ENCODE measurements around the gene RIPK1.
A peak's percentile ranks its signal among the peaks of the same experiment; 100 is the strongest.
"Not testable (repeated sequence)": the region's sequence is repeated elsewhere in the genome, so short reads cannot be mapped to it uniquely, and the experiment has no call there.

Gene RIPK1

DNA sequence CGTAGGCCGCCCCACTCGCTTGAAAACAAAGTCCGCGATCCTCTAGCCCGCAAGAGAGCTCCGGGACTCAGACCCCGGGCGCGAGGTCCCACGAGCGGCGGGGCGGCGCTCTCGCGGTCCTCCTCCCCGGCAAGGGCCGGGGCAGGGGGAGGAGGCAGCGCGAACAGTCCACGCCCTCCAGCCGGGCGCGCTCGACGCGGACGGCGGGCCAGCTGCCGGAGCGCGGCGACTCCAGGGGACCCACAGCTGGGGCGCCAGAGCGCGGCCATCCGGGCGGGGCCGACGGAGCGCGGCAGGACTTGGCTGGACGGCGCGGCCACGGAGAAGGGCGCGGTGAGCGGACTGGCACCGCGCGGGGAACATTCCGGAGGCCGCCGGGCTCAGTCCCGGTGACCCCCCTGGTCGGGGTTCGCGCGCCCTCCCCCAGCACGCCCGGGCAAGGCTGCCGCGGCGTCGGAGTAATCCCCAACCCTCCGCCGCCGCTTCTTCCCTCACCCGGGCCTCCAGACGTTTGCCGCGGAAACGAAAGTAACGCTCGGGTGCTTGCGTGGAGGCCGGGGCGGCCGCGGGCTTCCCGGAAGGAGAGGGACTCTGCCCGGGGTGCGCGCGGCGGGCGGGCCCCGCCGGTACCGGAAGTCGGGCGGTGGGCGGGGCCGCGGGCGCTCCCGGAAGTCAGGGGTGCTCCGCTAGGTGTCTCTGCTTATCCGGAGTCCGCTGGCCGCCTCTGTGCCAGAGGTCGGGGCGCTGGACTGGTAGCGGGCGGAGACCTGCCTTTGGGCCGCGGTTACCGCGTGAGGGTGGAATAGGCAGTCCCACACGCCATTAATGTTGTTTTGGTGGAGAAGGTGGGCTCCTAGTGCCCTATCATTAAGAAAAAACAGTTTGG, at the start of gene RIPK1:
RIPK1 (plus strand) TSS at position 166 of the 886 bp plus-strand sequence. CDS start 8,330 bp downstream, outside the sequence.
- DNase-seq (ENCODE audit: low spot score) = peak; percentile 97

DNA sequence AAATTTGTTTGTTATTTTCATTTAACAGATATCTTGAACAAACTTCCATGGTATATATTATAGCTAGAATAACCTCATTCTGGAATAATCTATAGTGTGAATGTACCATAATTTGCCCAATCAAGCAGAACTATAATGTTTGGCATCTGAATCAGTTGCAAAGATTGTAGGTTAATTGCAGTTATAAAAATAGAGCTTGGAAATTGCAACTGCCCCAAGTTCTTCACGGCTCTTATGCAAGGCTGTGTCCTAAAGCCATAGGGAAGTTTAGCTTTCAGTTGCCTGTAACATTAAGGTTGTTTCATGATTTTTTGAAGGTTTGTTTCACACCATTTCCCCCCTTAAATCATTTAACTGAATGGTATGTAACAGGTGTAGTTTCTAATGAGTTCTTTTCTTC, 49.2 kb upstream of the RIPK1 start:
- DNase-seq (ENCODE audit: low spot score) = no peak

DNA sequence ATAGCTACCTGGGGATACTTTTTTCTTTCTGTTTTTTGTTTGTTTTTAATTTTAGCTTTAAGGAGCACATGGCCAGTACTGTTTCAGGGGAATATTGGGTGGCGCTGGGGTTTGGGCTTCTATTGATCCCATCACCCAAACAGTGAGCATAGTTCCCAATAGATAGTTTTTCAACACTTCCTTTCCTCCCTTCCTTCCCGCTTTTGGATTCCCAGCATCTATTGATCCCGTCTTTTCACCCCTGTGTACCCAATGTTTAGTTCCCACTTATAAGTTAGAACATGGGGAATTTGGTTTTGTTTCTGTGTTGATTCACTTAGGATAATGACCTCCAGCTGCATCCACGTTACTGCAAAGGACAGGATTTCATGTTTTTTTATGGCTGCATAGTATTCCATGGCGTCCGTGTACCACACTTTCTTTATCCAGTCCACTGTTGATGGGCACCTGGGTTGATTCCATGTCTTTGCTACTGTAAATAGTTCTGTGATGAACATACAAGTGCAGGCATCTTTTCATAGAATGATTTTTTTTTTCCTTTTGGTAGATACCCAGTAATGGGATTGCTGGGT, 48.5 kb upstream of the RIPK1 start:
- no peak for DNase-seq (ENCODE audit: low spot score)

DNA sequence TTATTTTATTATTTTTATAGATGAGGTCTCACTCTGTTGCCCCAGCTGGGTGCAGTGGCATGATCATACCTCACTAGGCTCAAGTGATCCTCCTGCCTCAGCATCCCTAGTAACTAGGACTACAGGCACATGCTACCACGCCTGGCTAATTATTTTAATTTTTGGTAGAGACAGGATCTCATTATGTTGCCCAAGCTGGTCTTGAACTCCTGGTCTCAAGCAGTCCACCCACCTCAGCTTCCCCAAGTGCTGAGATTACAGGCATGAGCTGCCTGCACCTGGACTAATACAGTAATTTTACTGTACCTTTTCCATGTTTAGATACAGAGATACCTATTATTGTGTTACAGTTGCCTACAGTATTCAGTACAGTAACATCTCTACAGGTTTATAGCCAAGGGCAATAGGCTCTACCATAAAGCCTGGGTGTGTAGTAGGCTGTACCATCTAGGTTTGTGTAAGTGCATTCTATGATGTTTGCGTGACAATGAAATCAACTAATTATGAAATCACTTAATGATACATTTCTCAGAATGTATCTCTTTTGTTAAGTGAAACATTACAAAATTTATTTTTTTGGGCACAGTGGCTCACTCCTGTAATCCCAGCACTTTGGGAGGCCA, 47.2 kb upstream of the RIPK1 start:
- DNase-seq (ENCODE audit: low spot score) = not testable (repeated sequence)

DNA sequence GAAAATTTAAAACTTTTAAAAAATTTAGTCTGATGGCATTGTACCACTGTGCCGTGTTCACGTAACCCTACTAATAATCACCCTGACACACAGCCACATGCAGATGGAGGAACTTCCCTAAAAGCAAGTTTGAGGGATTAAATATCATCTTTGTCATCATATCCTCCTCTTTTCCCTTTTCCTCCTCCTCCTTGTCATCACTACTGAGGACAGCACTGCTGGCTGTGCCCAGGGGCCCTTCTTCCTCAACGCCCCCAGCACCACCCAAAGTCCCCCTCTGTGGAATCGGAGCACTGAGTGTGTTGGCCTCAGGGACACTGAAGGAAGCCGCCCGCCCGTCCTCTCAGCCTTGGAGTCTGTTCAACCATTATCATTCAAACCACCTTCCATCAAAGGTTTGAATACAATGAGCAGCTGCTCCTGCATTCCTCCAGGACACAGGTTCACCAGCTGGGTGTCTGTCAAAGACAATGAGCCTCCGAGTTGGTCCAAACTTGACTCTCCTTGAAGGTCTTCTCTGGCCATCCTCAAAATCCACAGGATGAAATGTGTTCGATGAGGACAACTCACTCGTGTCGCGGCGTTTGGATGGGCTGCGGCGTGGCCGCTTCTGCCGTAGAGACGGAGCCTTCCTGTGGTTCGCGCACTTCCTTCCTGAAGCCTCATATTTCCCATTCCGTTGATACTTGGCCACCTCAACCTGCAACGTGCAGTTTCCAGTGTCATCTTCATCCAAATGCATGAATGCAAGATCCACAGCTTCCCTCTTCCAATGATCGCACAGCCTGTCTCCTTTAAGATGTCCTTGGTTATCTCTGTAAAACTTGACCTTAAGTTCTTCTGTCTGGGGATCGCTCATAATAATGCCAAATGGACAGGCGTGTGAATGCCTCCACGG, 45.3 kb upstream of the RIPK1 start:
- no peak for DNase-seq (ENCODE audit: low spot score)

DNA sequence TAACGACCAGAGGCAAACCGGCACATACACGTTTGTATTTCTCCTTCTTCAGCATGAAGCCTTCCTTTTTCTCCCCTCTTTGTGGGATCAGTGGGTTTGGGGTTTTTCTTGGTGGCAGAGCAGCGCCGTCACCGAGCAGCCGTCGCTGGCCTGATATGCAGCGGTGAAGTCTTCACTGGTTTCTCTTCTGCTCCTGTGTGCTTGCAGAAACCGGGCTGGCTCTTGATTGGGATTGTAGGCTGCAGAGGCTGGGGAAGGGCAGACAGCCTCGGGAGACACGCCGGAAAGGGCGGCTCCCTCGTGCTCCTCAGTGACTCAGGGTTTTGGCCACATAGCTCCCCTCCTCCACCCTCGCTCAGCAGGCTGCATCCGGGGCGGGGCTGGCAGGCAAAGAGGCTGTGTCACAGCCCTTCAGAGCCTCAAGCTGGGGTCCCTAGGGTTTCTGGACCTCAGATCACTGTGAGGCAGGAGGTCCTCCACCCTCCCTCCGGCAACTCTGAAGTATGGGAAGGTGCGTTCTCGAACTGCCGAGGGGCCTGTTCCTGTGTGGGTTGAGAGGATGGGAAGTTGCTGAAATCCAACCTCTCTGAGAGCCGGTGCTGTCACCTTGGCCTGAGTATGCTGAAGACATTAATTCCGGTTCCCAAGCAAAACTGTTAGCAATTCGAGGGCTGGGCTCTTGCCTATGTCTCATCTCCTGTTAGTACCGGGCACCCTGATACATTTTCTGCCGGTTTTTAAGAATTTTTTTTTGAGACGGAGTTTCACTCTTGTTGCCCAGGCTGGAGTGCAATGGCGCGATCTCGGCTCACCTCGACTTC, 44.4 kb upstream of the RIPK1 start:
- peak; percentile 94 for DNase-seq (ENCODE audit: low spot score)

DNA sequence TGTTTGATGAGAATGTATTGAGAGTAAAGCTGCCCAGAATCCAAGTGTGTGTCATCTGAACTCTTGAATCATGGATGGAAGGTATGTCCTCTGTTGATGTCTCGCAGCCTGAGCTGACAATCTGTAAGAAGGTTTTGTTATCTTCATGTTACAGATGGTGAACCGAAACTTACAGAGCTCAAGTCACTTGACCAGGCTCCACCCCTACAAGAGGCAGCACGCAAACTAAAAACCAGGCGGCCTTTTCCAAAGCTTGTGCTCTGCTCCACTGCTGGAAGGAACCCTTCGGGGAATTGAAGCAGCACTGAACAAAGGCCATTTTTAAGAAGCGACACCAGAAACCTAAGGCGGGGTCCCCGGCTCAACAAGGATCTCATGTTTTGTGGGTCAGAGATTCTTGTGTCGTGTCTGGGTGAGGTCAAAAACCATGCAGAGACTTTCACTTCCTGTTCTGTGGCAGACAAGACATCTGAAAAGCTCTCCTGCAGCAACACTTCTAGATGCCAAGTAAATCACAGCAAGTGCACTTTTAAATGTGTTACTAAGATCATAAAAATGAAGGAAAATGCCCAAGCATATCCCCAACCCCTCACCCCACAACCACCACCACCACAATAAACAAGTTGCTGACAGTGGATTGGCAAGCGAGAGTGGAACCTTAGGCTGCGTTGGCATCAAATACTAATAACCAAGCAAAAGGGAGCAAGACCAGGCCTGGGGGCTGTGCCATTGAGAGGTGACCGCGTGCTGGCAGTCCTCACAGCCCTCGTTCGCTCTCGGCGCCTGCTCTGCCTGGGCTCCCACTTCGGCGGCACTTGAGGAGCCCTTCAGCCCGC, 41.3 kb upstream of the RIPK1 start:
- DNase-seq (ENCODE audit: low spot score) = no peak

DNA sequence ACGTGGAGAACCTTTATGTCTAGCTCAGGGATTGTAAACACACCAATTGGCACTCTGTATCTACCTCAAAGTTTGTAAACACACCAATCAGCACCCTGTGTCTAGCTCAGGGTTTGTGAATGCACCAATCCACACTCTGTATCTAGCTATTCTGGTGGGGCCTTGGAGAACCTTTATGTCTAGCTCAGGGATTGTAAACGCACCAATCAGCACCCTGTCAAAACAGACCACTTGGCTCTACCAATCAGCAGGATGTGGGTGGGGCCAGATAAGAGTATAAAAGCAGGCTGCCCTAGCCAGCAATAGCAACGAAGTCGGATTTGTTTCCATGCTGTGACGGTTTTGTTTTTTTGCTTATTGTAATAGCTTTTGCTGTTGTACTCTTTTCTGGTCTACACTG, 40.1 kb upstream of the RIPK1 start:
- not testable (repeated sequence) for DNase-seq (ENCODE audit: low spot score)

DNA sequence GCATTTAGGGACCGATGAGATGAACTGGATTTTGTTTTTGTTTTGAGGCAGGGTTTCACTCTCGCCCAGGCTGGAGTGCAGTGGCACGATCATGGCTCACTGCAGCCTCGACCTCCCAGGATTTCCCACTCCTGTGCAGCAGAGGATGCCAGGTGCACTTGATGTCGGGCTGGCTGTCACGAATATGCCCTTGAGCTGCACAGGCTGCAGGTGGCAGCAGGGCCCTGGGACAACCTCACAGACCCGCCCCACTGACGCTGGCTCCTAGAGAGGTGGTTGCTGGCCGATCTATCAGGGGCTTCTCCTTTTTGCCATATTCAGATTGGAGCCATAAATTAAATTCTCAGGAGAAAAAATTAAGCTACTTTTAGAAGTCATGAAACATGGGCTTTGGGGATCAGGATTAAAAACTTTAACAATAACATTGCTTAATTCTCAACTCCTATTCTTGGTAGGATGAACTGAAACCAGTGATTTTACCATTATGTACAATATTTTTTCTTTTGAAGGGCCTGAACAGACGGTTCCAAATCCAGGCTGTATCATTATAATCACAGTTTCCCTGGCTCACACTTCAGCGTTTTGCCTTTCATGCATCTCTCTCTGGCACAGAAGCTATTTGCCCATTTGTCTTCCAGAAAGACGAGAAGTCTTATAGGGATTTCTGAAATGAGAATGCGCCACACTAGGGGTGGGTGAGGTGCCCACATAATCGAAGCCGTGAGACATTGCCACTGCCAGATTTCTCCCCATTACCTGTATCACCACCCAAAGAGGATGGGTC, 36.2 kb upstream of the RIPK1 start:
- no peak for DNase-seq (ENCODE audit: low spot score)

DNA sequence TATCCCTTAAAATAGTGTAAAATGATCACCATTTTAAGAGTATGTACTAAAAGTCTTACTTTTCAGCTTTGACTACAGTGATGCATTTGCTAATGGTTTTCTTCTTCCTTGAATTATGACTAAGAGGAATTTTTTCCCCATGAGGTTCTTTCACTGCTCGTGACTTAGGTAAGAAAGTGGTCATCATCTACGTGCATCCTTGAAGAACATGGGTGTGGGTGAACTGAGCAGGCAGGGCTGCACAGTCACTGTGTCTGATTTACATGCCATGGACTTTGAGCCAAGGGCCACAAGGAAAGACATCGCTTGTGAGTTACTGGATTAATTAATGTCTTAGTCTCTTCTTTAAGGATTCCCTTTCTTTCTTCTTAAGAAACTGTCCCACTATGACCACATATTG, 35.3 kb upstream of the RIPK1 start:
- DNase-seq (ENCODE audit: low spot score) = no peak

DNA sequence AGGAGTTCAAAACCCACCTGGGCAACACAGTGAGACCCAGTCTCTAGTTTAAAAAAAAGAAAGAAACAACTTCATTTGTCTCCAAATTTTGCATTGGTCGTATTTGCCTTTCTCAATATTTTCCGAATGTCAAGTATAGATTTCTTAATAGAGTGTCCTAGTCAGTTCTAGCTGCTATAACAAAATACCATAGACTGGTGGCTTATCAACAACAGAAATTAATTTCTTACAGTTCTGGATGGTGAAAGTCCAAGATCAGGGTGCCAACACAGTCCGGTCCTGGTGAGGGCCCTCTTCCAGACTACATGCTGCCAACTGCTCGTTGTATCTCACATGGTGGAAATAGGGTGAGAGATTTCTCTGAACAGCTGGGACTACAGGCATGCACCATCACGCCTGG, 34.6 kb upstream of the RIPK1 start:
- no peak for DNase-seq (ENCODE audit: low spot score)

DNA sequence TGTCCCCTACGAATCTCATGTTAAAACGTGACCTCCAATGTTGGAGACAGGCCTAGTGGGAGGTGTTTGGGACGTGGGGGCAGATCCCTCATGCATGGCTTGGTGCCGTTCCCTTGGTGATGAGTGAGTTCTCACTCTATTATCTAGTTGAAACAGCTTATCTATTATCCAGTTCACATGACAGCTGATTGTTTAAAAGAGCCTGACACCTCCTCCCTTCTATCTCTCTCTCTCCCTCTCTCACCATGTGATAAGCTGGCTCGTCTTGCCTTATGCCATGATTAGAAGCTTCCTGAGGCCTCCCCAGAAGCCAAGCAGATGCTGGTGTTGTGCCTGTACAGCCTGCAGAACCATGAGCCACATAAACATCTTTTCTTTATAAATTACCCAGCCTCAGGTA, 32.9 kb upstream of the RIPK1 start:
- DNase-seq (ENCODE audit: low spot score) = no peak

DNA sequence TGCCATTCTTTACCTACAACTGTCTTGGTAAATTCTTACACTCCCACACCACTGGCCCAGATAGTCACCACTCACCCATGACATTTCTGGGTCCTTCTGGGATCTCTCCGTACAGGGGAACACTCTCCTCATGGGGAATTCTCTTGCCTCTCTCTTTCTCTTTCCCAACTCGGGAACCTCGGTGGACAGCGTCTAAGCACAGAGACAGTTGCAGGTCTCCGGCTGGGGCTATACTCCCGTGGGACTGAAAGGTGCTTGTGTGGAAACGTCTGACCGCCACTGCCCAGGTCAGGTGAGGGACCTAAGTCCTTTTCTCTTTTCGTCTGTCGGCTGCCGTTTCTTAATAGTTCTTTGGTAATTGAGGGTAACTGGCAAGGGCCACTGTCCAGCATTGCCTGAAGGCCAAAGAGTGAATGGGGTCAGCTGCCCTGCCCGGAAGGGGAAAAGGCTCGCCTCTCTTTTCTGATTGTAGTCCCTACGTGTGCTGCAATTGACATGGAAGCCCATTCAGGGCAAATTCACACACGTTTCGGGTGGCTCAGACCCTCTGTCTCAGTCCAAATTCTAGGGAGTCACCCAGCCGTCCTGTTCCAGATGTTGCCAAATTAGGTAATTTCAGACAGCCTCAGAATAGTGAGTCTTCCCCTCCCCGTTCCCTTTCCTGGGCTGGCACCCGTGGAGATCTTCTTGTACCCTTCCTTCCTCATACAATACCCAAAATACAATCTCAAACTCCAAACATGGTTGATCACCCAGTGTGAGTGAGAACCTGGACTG, 31.2 kb upstream of the RIPK1 start:
- no peak for DNase-seq (ENCODE audit: low spot score)

DNA sequence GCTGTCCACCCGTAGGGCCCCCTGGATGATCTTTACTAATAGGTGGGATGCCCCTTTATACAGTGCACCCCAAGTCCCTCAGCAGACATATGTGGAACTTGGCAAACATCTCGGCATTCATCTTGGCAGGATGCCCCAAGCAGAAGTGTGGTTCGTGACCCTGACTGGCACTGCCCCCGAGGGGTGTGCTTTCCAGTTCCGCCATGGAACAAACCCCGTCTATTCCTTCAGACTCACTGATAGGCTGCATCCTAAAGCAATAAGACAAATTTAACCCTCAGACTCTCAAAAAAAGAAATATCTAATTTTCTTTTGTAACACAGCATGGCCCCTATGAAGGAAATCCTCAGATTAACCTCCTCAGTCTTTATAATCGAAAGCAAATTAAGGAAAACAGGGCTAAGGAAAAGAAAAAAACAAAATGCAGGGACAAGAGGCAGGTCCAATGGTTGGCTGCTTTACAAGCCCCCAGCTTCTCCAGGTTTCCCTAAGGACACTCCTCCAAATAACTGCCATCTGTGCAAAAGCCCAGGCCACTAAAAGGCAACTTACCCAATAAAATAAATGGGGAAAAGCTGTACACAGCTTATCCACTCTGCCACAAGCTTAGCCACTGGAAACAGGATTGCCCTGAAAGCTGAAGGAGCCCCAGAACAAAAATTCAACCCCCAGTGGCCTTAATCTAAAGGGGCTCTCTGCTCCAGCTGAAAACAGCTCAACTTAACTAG, 30.5 kb upstream of the RIPK1 start:
- DNase-seq (ENCODE audit: low spot score) = no peak

DNA sequence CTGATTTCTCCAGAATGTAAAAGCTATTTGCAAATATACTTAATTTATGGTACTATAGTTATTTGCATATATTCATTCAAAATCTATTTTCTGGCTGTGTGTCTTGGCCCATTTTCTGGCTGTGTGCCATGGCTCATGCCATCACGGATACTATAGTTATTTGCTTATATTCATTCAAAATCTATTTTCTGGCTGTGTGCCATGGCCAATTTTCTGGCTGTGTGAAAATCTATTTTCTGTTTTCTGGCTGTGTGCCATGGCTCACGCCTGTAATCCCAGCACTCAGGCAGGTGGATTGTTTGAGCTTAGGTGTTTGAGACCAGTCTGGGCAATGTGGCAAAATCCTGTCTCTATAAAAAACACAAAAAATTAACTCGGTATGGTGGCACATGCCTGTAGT, 28.9 kb upstream of the RIPK1 start:
- no peak for DNase-seq (ENCODE audit: low spot score)

DNA sequence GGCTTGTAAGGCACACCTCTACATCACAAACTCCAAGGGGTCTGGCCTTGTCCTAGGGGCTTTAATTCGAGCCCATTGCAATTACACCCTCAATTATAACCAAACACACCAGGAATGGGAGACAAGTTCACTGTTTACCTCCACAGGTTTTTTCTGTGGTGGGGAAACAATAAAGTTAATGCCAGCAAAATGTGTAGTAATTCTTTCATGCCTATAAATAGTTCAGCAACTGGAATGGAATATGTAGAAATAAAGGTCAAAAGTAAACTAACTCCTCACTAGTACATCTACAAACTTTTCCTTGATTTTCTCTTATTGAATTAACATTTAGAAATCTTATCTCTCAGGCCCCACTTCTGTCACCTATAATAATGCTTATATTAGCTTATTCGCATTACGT, 27.1 kb upstream of the RIPK1 start:
- DNase-seq (ENCODE audit: low spot score) = no peak

DNA sequence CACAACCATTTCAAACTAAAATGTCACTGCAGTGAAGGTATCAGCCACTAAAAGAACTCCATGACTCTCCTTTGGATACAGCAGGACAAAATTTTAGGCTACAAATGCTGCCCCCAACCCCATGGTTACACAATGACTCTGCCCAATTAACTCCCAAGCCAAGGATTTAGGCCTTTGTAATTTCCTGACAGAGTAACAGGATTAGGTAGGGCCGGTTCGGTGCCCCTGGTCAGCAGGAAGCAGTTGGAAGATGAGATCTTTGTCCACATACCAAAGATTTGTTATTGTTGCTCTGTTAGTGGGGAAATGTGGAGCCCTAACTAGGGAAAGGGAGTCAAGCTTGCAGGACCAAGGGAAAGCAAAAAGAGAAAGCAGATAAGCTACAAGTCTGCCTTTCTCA, 26.7 kb upstream of the RIPK1 start:
- no peak for DNase-seq (ENCODE audit: low spot score)

DNA sequence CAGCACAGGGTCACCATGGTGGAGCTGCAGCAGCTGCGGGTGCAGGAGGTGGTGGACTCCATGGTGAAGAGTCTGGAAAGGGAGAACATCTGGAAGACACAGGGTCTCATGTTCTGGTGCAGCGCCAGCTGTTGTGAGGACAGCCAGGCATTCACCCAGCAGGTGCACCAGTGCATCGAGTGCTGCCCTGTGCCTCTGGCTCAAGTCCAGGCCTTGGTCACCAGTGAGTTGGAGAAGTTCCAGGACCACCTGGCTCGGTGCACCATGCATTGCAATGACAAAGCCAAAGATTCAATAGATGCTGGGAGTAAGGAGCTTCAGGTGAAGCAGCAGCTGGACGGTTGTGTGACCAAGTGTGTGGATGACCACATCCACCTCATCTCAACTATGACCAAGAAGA, 22.9 kb upstream of the RIPK1 start:
- DNase-seq (ENCODE audit: low spot score) = no peak
